AG09319 (cell line): ENCODE measurements around the gene COL6A3.

ENCODE experiments used
- DNase-seq: peaks from one replicate; pipeline ENCODE4 v3.0.0-alpha.2; 2010; ENCODE audit warnings: low read depth; ENCODE audit errors: extremely low read depth
- CTCF ChIP-seq: IDR thresholded peaks from 2 replicates; pipeline ENCODE4 v1.5.1; 2011; ENCODE audit warnings: low read depth, mild to moderate bottlenecking, inconsistent platforms, low read length, moderate library complexity

Gene COL6A3

DNA sequence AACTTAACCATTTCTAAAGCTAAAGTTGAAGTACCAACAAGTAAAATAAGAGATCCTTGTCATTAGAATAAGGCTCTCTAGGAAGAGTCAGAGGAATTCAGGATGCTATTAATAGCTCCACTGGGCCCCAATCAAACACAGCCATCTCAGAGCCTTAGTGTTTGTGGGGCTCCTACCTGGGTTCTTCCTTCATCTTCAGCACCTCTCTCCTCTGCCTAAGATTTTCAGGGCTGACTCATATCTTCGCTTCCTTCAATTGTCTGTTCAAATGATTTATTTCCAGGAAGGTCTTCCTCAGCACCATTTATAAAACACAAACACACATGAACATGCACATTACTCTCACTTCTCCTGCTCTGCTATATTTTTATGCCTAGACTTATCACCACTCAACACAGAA lies 119.5 kb downstream of the COL6A3 start:
- no peak for TF ChIP-seq CTCF
- no peak for DNase-seq

- no peak for DNase-seq
- TF ChIP-seq CTCF = no peak
Observed at GRCh38 chr2:237293978-237294377, 120.0 kb downstream of the COL6A3 start.

DNA sequence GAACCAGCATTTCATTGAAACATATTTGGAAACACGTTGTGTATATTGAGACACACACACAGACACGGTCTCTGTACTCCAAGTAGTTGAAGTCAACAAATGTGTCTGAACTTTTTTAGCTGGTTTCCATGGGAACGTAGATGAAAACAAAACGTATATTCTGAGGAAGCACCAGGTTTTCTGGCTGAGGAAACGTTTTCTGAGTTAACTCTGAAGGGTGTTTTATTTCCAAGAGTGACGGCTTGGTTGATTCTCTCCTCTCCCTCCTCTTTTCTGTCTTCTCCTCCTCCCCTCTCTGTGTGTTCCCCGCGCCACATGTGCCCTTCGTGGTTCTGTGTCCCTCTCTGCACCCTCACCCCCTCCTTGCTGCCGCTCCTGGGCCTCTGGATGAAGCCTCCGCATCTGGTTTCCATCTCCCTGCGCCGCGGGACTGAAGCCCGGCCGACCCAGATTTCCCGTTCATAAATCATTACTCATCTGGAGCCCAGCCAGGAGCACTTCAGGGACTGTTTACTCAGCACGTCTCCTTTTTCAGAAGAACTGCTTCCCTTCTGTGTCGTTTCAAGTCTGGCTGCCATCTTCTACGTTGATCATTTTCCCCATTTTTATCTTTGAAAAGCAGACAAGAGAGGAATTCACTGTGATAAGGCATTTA lies 122.7 kb downstream of the COL6A3 start:
- DNase-seq = peak; percentile 98
- no peak for TF ChIP-seq CTCF

GRCh38 chr2:237290261-237290660 lies 123.7 kb downstream of the COL6A3 start:
- no peak for TF ChIP-seq CTCF
- no peak for DNase-seq

DNA sequence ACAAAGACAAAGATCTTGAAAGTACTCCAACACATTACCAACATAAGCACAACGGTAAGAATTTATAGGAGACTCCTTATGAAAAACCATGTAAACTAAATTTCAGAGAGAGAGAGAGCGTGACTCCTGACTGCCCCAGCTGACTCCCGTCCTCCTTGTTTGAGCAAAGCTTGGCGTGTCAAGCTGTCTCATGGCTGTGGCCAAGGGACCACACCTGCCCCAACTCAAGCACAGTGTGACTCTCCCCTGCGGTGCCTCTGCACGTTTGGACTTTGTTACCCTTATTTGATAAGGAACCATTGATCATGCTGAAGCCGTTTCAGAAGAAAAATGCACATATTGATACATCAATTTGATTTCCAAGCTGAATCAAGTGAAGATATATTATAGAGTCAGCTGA lies 124.8 kb downstream of the COL6A3 start:
- no peak for TF ChIP-seq CTCF
- no peak for DNase-seq

- no peak for TF ChIP-seq CTCF
- no peak for DNase-seq
Observed at GRCh38 chr2:237287872-237288271, 126.1 kb downstream of the COL6A3 start.

- no peak for DNase-seq
- TF ChIP-seq CTCF = no peak
Observed at GRCh38 chr2:237283131-237283928, 130.6 kb downstream of the COL6A3 start.
